ENCODE data around the gene VPS39.

- TF ChIP-seq CTCF (IDR thresholded peaks at IDR 0.05): no peak
- TF ChIP-seq POLR2AphosphoS5 (IDR thresholded peaks at IDR 0.05; ENCODE audit: low read depth, low read length): no peak
- TF ChIP-seq, protein P1, sequence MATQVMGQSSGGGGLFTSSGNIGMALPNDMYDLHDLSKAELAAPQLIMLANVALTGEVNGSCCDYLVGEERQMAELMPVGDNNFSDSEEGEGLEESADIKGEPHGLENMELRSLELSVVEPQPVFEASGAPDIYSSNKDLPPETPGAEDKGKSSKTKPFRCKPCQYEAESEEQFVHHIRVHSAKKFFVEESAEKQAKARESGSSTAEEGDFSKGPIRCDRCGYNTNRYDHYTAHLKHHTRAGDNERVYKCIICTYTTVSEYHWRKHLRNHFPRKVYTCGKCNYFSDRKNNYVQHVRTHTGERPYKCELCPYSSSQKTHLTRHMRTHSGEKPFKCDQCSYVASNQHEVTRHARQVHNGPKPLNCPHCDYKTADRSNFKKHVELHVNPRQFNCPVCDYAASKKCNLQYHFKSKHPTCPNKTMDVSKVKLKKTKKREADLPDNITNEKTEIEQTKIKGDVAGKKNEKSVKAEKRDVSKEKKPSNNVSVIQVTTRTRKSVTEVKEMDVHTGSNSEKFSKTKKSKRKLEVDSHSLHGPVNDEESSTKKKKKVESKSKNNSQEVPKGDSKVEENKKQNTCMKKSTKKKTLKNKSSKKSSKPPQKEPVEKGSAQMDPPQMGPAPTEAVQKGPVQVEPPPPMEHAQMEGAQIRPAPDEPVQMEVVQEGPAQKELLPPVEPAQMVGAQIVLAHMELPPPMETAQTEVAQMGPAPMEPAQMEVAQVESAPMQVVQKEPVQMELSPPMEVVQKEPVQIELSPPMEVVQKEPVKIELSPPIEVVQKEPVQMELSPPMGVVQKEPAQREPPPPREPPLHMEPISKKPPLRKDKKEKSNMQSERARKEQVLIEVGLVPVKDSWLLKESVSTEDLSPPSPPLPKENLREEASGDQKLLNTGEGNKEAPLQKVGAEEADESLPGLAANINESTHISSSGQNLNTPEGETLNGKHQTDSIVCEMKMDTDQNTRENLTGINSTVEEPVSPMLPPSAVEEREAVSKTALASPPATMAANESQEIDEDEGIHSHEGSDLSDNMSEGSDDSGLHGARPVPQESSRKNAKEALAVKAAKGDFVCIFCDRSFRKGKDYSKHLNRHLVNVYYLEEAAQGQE (IDR thresholded peaks at IDR 0.05; ENCODE audit: insufficient read depth in 1 of 2, low read depth in 2 of 2, low read length in 1 of 2): no peak
- no peak for TF ChIP-seq SIN3A (IDR thresholded peaks at IDR 0.05; ENCODE audit: borderline replicate concordance, insufficient read depth, low read depth, low read length)
- no peak for TF ChIP-seq TCF7L2 (IDR thresholded peaks at IDR 0.05; ENCODE audit: low read depth, low read length)
Measured at GRCh38 chr15:42154212-42154941, 53.7 kb downstream of the VPS39 start.

All from Panc1 (cell line).